Fibroblast of lung (primary cell): ENCODE measurements around the gene FMNL2. TPM values are rescaled to one million over a fixed set of nuclear protein-coding genes. Genes with fewer than 3 reads are reported as not detected.
A peak's percentile ranks its signal among the peaks of the same experiment; 100 is the strongest.

Experiments used
- DNase-seq, 2 donors: peaks; one replicate each; pipeline versions ENCODE4 v3.0.0 to v3.0.0-alpha.2; 2010; ENCODE audit warnings: low read depth in 2 of 2
- H2AFZ ChIP-seq: 2 replicates; pipeline ENCODE4 v1.5.1; 2012; ENCODE audit warnings: low read length, control low read depth, inconsistent platforms
- H3K27ac ChIP-seq: 2 replicates; pipeline ENCODE4 v1.5.1; 2011; ENCODE audit warnings: low read length, control low read depth; ENCODE audit not compliant: insufficient read depth
- H3K27me3 ChIP-seq: 2 replicates; pipeline ENCODE4 v1.5.1; 2011; ENCODE audit warnings: mild to moderate bottlenecking, low read length; ENCODE audit not compliant: control insufficient read depth, insufficient read depth
- H3K36me3 ChIP-seq: 2 replicates; pipeline ENCODE4 v1.5.1; 2011; ENCODE audit warnings: low read length; ENCODE audit not compliant: control insufficient read depth, insufficient read depth
- H3K4me1 ChIP-seq: 2 replicates; pipeline ENCODE4 v1.5.1; 2011; ENCODE audit warnings: low read length; ENCODE audit not compliant: control insufficient read depth, insufficient read depth; ENCODE audit errors: extremely low read depth
- H3K4me2 ChIP-seq: 2 replicates; pipeline ENCODE4 v1.5.1; 2011; ENCODE audit warnings: low read length, control low read depth; ENCODE audit not compliant: insufficient read depth; ENCODE audit errors: extremely low read depth
- H3K4me3 ChIP-seq, 4 experiments: fragments of 200-600 bp in 1 of 4; sonication (generic) in 1 of 4; replicated peaks in 1 of 4; 2 replicates each; pipeline ENCODE4 v1.5.1; 2011 to 2016; ENCODE audit warnings: low read length in 4 of 4, low read depth in 3 of 4, mild to moderate bottlenecking in 3 of 4, control low read depth in 2 of 4, inconsistent platforms in 1 of 4, mixed read lengths in 1 of 4; ENCODE audit not compliant: insufficient read depth in 1 of 4; ENCODE audit errors: control extremely low read depth in 1 of 4
- H3K79me2 ChIP-seq: 2 replicates; pipeline ENCODE4 v1.5.1; 2012; ENCODE audit warnings: mild to moderate bottlenecking, low read length, inconsistent platforms; ENCODE audit not compliant: control insufficient read depth, insufficient read depth
- H3K9ac ChIP-seq: 2 replicates; pipeline ENCODE4 v1.5.1; 2011; ENCODE audit warnings: mild to moderate bottlenecking, low read length, control low read depth; ENCODE audit not compliant: insufficient read depth
- H3K9me3 ChIP-seq: 2 replicates; pipeline ENCODE4 v1.5.1; 2012; ENCODE audit warnings: low read depth, low read length; ENCODE audit not compliant: control insufficient read depth, insufficient read depth
- H4K20me1 ChIP-seq: 2 replicates; pipeline ENCODE4 v1.5.1; 2011; ENCODE audit warnings: low read length; ENCODE audit not compliant: control insufficient read depth, insufficient read depth; ENCODE audit errors: extremely low read depth
- EZH2 ChIP-seq: IDR thresholded peaks from 2 replicates; pipeline ENCODE4 v1.5.1; 2012; ENCODE audit warnings: low read length, control low read depth, mild to moderate bottlenecking; ENCODE audit errors: missing control alignments
- polyA plus RNA-seq, 2 donors: library from polyadenylated mRNA; depleted of rRNA in 1 of 2; stranded (reverse) in 1 of 2; unstranded in 1 of 2; fragments of >200 nt; gene quantifications; 2 replicates each; pipeline ENCODE4 v1.2.1, GENCODE V29; 2011 to 2012; ENCODE audit warnings: missing spikeins in 1 of 2
- total RNA-seq: library from RNA; depleted of rRNA; stranded (reverse); fragments of >200 nt; gene quantifications from 2 replicates; pipeline ENCODE4 v1.2.1, GENCODE V29; 2014
- TF ChIP-seq, protein P1 (sequence below), 2 donors: IDR thresholded peaks in 1 of 2; conservative IDR thresholded peaks in 1 of 2; 1 replicate in 1 of 2; 2 replicates in 1 of 2; pipeline ENCODE4 v1.5.1; 2011 to 2012; ENCODE audit warnings: low read length in 2 of 2, control low read depth in 1 of 2, inconsistent platforms in 1 of 2, low read depth in 1 of 2, mild to moderate bottlenecking in 1 of 2

Gene FMNL2
- total and polyA plus RNA-seq, 2 donors (not counting 1 experiment from before 2014, with no cell fraction given) = 12.0 to 30.2 TPM

DNA sequence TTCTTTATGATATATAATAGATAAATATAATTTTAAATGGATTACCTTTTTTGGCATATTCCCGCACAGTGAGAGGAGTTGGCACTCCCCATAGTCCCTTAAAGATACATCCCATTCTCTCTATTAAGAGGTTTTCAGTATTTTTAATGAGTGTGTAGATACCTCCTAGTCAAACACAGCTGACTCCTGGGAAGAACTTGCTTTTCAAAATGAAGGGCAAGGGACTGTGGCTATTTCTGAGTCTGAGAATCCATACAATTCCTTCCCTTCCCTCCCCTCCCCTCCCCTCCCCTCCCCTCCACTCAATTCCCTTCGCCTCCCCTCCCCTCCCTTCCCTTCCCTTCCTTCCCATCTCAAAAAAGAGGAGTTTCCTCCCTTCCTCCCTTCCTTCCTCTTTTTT, 288.8 kb downstream of the FMNL2 start:
- TF ChIP-seq, protein P1, sequence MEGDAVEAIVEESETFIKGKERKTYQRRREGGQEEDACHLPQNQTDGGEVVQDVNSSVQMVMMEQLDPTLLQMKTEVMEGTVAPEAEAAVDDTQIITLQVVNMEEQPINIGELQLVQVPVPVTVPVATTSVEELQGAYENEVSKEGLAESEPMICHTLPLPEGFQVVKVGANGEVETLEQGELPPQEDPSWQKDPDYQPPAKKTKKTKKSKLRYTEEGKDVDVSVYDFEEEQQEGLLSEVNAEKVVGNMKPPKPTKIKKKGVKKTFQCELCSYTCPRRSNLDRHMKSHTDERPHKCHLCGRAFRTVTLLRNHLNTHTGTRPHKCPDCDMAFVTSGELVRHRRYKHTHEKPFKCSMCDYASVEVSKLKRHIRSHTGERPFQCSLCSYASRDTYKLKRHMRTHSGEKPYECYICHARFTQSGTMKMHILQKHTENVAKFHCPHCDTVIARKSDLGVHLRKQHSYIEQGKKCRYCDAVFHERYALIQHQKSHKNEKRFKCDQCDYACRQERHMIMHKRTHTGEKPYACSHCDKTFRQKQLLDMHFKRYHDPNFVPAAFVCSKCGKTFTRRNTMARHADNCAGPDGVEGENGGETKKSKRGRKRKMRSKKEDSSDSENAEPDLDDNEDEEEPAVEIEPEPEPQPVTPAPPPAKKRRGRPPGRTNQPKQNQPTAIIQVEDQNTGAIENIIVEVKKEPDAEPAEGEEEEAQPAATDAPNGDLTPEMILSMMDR (conservative IDR thresholded peaks at IDR 0.05 in 1 of 2, IDR thresholded peaks at IDR 0.05 in 1 of 2; ENCODE audit: low read depth in 1 of 2, low read length in 2 of 2) = no peak
- TF ChIP-seq EZH2 = no peak
- H3K9ac ChIP-seq = no peak overlapping the region
- H3K4me2 ChIP-seq = no peak overlapping the region
- no peak for DNase-seq
- no peaks in the 10 kb centered on the region for H3K9me3 ChIP-seq
- H3K4me3 ChIP-seq = no peak overlapping the region
- H3K36me3 ChIP-seq = peaks cover 4% of the 10 kb centered on the region
- no peak overlapping the region for H3K27ac ChIP-seq
- no peaks in the 10 kb centered on the region for H4K20me1 ChIP-seq
- H3K4me1 ChIP-seq = no peaks in the 10 kb centered on the region
- no peaks in the 10 kb centered on the region for H3K27me3 ChIP-seq
- H3K79me2 ChIP-seq = no peaks in the 10 kb centered on the region
- no peak overlapping the region for H2AFZ ChIP-seq

DNA sequence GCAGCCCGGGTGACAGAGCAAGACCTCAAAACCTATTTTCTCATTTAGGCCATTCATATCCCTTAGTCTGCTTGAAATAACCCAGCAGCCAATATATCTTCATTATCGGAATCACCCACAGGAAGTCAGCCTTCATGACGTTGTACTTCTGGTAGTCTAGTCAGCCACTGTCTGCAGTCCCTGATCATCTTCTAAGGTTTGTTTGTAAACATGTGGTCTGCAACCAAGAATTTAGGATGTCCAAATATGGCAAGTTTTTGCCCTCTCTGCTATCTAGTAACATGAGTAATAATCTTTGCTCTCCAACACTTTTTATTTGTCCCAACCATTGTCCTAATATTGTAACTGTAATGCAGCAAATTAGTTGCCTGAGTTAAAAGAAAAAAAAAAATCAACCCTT, 289.8 kb downstream of the FMNL2 start:
- H3K4me2 ChIP-seq = no peak overlapping the region
- H3K36me3 ChIP-seq = peaks cover 1% of the 10 kb centered on the region
- no peak overlapping the region for H3K9ac ChIP-seq
- H3K79me2 ChIP-seq = no peaks in the 10 kb centered on the region
- no peak overlapping the region for H3K27ac ChIP-seq
- no peaks in the 10 kb centered on the region for H3K9me3 ChIP-seq
- no peaks in the 10 kb centered on the region for H4K20me1 ChIP-seq
- H3K4me1 ChIP-seq = no peaks in the 10 kb centered on the region
- TF ChIP-seq, protein P1 (conservative IDR thresholded peaks at IDR 0.05 in 1 of 2, IDR thresholded peaks at IDR 0.05 in 1 of 2; ENCODE audit: low read depth in 1 of 2, low read length in 2 of 2) = no peak
- no peak for TF ChIP-seq EZH2
- DNase-seq = peak; percentile 19 to 50
- H3K4me3 ChIP-seq = no peak overlapping the region
- H2AFZ ChIP-seq = no peak overlapping the region
- no peaks in the 10 kb centered on the region for H3K27me3 ChIP-seq

DNA sequence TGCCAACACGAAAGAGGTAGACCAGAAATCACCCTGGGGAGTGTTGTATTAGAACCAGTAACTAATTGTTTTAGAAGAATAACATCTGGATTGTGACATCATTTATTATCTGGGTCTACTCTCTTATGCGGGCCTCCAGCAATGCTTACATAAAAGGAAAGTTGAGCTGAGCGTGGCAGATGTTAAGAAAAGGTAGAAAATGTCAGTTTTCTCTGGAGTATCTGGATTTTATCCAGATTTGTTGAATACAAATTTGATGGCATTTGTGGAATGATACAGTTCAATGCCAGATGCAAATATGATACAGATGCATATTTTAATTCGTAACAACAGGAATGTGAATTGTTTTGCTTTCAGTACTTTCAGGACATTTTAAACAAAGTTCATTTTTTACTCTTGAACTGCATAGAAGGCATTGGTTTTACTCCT, 292.0 kb downstream of the FMNL2 start:
- no peaks in the 10 kb centered on the region for H3K4me1 ChIP-seq
- H3K27me3 ChIP-seq = no peaks in the 10 kb centered on the region
- peak overlapping the region; percentile 2 for H3K4me2 ChIP-seq
- H3K27ac ChIP-seq = no peak overlapping the region
- H3K4me3 ChIP-seq = no peak overlapping the region
- H3K9me3 ChIP-seq = no peaks in the 10 kb centered on the region
- peak in 1 of 2 donors; percentile 46 for DNase-seq
- H2AFZ ChIP-seq = no peak overlapping the region
- H3K9ac ChIP-seq = no peak overlapping the region
- H4K20me1 ChIP-seq = no peaks in the 10 kb centered on the region
- no peaks in the 10 kb centered on the region for H3K36me3 ChIP-seq
- no peak for TF ChIP-seq EZH2
- TF ChIP-seq, protein P1 (conservative IDR thresholded peaks at IDR 0.05 in 1 of 2, IDR thresholded peaks at IDR 0.05 in 1 of 2; ENCODE audit: low read depth in 1 of 2, low read length in 2 of 2) = no peak
- H3K79me2 ChIP-seq = no peaks in the 10 kb centered on the region
